ENCODE data around the gene PRKCE.

DNA sequence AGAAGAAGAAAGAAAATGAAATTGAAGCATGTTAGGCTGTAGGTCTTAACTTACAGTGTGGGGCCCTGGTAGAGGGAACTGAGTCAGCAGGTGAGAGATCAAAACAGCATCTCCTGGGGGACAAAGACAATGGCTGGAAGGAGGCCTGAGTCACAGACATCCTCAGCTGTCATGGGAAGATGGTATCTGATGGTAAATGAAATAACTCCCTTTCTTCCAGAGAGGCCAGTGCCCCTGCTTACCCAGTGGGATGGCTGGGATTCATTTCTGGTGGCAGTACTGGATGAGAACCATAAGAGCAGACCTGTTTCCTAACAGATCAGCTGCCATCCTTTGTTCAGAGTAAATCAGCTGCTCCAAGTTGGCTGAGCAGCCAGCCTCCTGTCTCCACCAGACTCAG is 394.4 kb downstream of the PRKCE start:
- TF ChIP-seq GATA2 (IDR thresholded peaks at IDR 0.05; ENCODE audit: low read depth, low read length) (no peak), GATA3 (IDR thresholded peaks at IDR 0.05; ENCODE audit: low read depth, low read length) (no peak)
